ENCODE measurements around the gene WWOX.
A peak's percentile ranks its signal among the peaks of the same experiment; 100 is the strongest.

WWOX gene

GRCh38 chr16:78762222-78762621 lies 662.8 kb downstream of the WWOX start:
- no peak for TF ChIP-seq CTCF (IDR thresholded peaks at IDR 0.05; ENCODE audit: low read depth, low read length)
- DNase-seq (ENCODE audit: low read depth in 2 of 2): no peak
- H3K4me3 ChIP-seq (replicated peaks in 1 of 2; ENCODE audit: low read depth in 2 of 2, low read length in 2 of 2): no peak overlapping the region

GRCh38 chr16:78763821-78764440 lies 664.5 kb downstream of the WWOX start:
- TF ChIP-seq CTCF (IDR thresholded peaks at IDR 0.05; ENCODE audit: low read depth, low read length): no peak
- peak in 1 of 2 donors; percentile 2 for DNase-seq (ENCODE audit: low read depth in 2 of 2)
- H3K4me3 ChIP-seq (replicated peaks in 1 of 2; ENCODE audit: low read depth in 2 of 2, low read length in 2 of 2): no peak overlapping the region

- no peak for DNase-seq (ENCODE audit: low read depth in 2 of 2)
- H3K4me3 ChIP-seq (replicated peaks in 1 of 2; ENCODE audit: low read depth in 2 of 2, low read length in 2 of 2): no peak overlapping the region
- TF ChIP-seq CTCF (IDR thresholded peaks at IDR 0.05; ENCODE audit: low read depth, low read length): no peak
Measured at GRCh38 chr16:78764478-78764877, 665.0 kb downstream of the WWOX start.

- TF ChIP-seq CTCF (IDR thresholded peaks at IDR 0.05; ENCODE audit: low read depth, low read length): no peak
- no peak for DNase-seq (ENCODE audit: low read depth in 2 of 2)
- H3K4me3 ChIP-seq (replicated peaks in 1 of 2; ENCODE audit: low read depth in 2 of 2, low read length in 2 of 2): no peak overlapping the region
Measured at GRCh38 chr16:78768226-78768625, 668.8 kb downstream of the WWOX start.

GRCh38 chr16:78768718-78769117 lies 669.3 kb downstream of the WWOX start:
- DNase-seq (ENCODE audit: low read depth in 2 of 2): no peak
- TF ChIP-seq CTCF (IDR thresholded peaks at IDR 0.05; ENCODE audit: low read depth, low read length): no peak
- H3K4me3 ChIP-seq (replicated peaks in 1 of 2; ENCODE audit: low read depth in 2 of 2, low read length in 2 of 2): no peak overlapping the region

- H3K4me3 ChIP-seq (replicated peaks in 1 of 2; ENCODE audit: low read depth in 2 of 2, low read length in 2 of 2): no peak overlapping the region
- peak in 1 of 2 donors; percentile 63 for DNase-seq (ENCODE audit: low read depth in 2 of 2)
- peak; percentile 33 for TF ChIP-seq CTCF (IDR thresholded peaks at IDR 0.05; ENCODE audit: low read depth, low read length)
Measured at GRCh38 chr16:78770353-78771091, 671.1 kb downstream of the WWOX start.
